PC-3 (cell line): ENCODE data around the gene KLK1. TPM values are rescaled to one million over a fixed set of nuclear protein-coding genes. Genes with fewer than 3 reads are reported as not detected.
"Not testable (repeated sequence)": the region's sequence is repeated elsewhere in the genome, so short reads cannot be mapped to it uniquely, and the experiment has no call there.

ENCODE experiments used
- ATAC-seq: fragments of 200-7000 bp; cut with Tn5 transposase; 2 replicates; pipeline ENCODE4 v1.9.1; 2020; ENCODE audit warnings: mild to moderate bottlenecking, moderate library complexity
- BruUV-seq: library from RNA; stranded (reverse); fragments of 400-500 nt; replicated peaks from 2 replicates; lab custom pipeline; 2021; lab: Mats Ljungman, UMichigan
- CTCF ChIA-PET: fragments of 300-600 bp; sonication (Branson Sonifier 250); formaldehyde crosslinking; loops from one replicate; lab custom pipeline; 2022; ENCODE audit warnings: antibody characterized with exemption; lab: Charles Lee
- POLR2A ChIA-PET: fragments of 300-600 bp; sonication (Branson Sonifier 250); formaldehyde crosslinking; loops from one replicate; lab custom pipeline; 2022; ENCODE audit warnings: antibody characterized with exemption; ENCODE audit not compliant: unreplicated experiment; lab: Charles Lee
- DNase-seq: peaks from one replicate; pipeline ENCODE4 v3.0.0-alpha.2; 2015
- H2AFZ ChIP-seq: fragments of 300-600 bp; sonication (generic); 2 replicates; pipeline ENCODE4 v1.6.0; 2016; ENCODE audit warnings: antibody characterized with exemption, low read length
- H3F3A ChIP-seq: fragments of 300-600 bp; sonication (generic); one replicate; pipeline ENCODE4 v1.6.0; 2017; ENCODE audit warnings: antibody characterized with exemption, low read length, control low read depth, mild to moderate bottlenecking; ENCODE audit not compliant: unreplicated experiment
- H3K27ac ChIP-seq: fragments of 300-600 bp; sonication (generic); 2 replicates; pipeline ENCODE4 v1.5.1; 2016; ENCODE audit warnings: mild to moderate bottlenecking, low read length
- H3K27me3 ChIP-seq: fragments of 300-600 bp; sonication (generic); 2 replicates; pipeline ENCODE4 v1.6.1; 2016; ENCODE audit warnings: low read length, mixed read lengths
- H3K36me3 ChIP-seq: fragments of 300-600 bp; sonication (generic); 2 replicates; pipeline ENCODE4 v1.6.1; 2016; ENCODE audit warnings: low read depth, mixed run types, low read length, mixed read lengths
- H3K4me1 ChIP-seq: fragments of 300-600 bp; sonication (generic); 2 replicates; pipeline ENCODE4 v1.5.1; 2016; ENCODE audit warnings: low read length; ENCODE audit not compliant: insufficient read depth
- H3K4me2 ChIP-seq: fragments of 300-600 bp; sonication (generic); 2 replicates; pipeline ENCODE4 v1.6.0; 2016; ENCODE audit warnings: low read length
- H3K4me3 ChIP-seq: fragments of 300-600 bp; sonication (generic); 2 replicates; pipeline ENCODE4 v1.5.1; 2016; ENCODE audit warnings: mild to moderate bottlenecking, low read length, mixed read lengths
- H3K79me2 ChIP-seq: fragments of 300-600 bp; sonication (generic); 2 replicates; pipeline ENCODE4 v1.6.1; 2017; ENCODE audit warnings: low read length, mixed read lengths
- H3K9ac ChIP-seq: fragments of 300-600 bp; sonication (generic); 2 replicates; pipeline ENCODE4 v1.6.0; 2016; ENCODE audit warnings: mild to moderate bottlenecking, low read length
- H3K9me2 ChIP-seq: fragments of 300-600 bp; sonication (generic); replicated peaks from 2 replicates; pipeline ENCODE4 v1.6.1; 2016; ENCODE audit warnings: mixed run types, low read length, mixed read lengths
- H3K9me3 ChIP-seq: fragments of 300-600 bp; sonication (generic); 2 replicates; pipeline ENCODE4 v1.6.1; 2016; ENCODE audit warnings: low read length, mixed read lengths
- H4K20me1 ChIP-seq: fragments of 300-600 bp; sonication (generic); 2 replicates; pipeline ENCODE4 v1.6.1; 2016; ENCODE audit warnings: low read length, mixed read lengths
- CTCF ChIP-seq: fragments of 300-600 bp; sonication (generic); conservative IDR thresholded peaks from 2 replicates; pipeline ENCODE4 v1.5.1; 2017; ENCODE audit warnings: antibody characterized with exemption, low read depth, mild to moderate bottlenecking, low read length
- EZH2 ChIP-seq: fragments of 300-600 bp; sonication (generic); IDR thresholded peaks from one replicate; pipeline ENCODE4 v1.6.1; 2017; ENCODE audit warnings: antibody characterized with exemption, mild to moderate bottlenecking, low read length; ENCODE audit not compliant: unreplicated experiment
- EZH2phosphoT487 ChIP-seq: fragments of 300-600 bp; sonication (generic); IDR thresholded peaks from 2 replicates; pipeline ENCODE4 v1.6.1; 2018; ENCODE audit warnings: mild to moderate bottlenecking, antibody characterized with exemption, low read length, borderline replicate concordance
- intact Hi-C: fragments of 100-400 bp; cut with micrococcal nuclease; formaldehyde crosslinking; loops from 2 replicates; pipeline ENCODE4 v1.9.0; 2023
- total RNA-seq: library from RNA; depleted of rRNA; stranded (reverse); fragments of >200 nt; gene quantifications from 2 replicates; pipeline ENCODE4 v1.2.3, GENCODE V29; 2014

KLK1 gene
- total RNA-seq, 1 experiment from 2014 or later = not detected

GRCh38 chr19:50784710-50785109 lies 38.9 kb downstream of the KLK1 start:
- no peak overlapping the region for H3K4me3 ChIP-seq
- no peaks in the 10 kb centered on the region for H3K36me3 ChIP-seq
- H3K9ac ChIP-seq = no peak overlapping the region
- no peak overlapping the region for H2AFZ ChIP-seq
- 0 out of 2 replicates have a peak, but pooled peaks cover 3% of the 10 kb centered on the region for H3K4me1 ChIP-seq
- ChIA-PET CTCF (interaction anchor here (0.6 to 1.9 kb wide), 2 partner anchors 137 to 263 kb away, joined by 5 read pairs; no protein-coding TSS in a partner anchor), POLR2A (no interaction called here)
- H3K9me2 ChIP-seq = no peaks in the 10 kb centered on the region
- no peaks in the 10 kb centered on the region for H4K20me1 ChIP-seq
- no peak for ATAC-seq
- peaks cover 26% of the 10 kb centered on the region for H3K27me3 ChIP-seq
- no peak overlapping the region for H3K4me2 ChIP-seq
- H3K27ac ChIP-seq = no peak overlapping the region
- intact Hi-C loops = loop anchor here (5.0 kb wide), 1 partner anchor 247 kb away; no protein-coding TSS in a partner anchor
- H3K79me2 ChIP-seq = no peaks in the 10 kb centered on the region
- H3K9me3 ChIP-seq = no peaks in the 10 kb centered on the region
- no TSS peak for BruUV-seq
- DNase-seq = no peak
- TF ChIP-seq EZH2 (no peak), CTCF (no peak), EZH2phosphoT487 (no peak)
- no peaks in the 10 kb centered on the region for H3F3A ChIP-seq

- H3F3A ChIP-seq, H3K4me3 ChIP-seq, DNase-seq, H3K4me1 ChIP-seq, H3K36me3 ChIP-seq, H4K20me1 ChIP-seq, H3K79me2 ChIP-seq, ATAC-seq, H3K4me2 ChIP-seq, H3K9me2 ChIP-seq, H3K27ac ChIP-seq, H2AFZ ChIP-seq, POLR2A ChIA-PET, BruUV-seq, H3K9me3 ChIP-seq, H3K9ac ChIP-seq: not testable (repeated sequence)
- CTCF ChIA-PET = interaction anchor here (0.6 to 1.9 kb wide), 11 partner anchors 53 to 874 kb away, joined by 3 to 14 read pairs (median 4); no protein-coding TSS in a partner anchor
- intact Hi-C loops = loop anchor here (1.0 to 5.0 kb wide), 7 partner anchors 59 to 426 kb away; no protein-coding TSS in a partner anchor
- H3K27me3 ChIP-seq = peaks cover 36% of the 10 kb centered on the region
Measured at GRCh38 chr19:50783848-50784152, 39.8 kb downstream of the KLK1 start.

DNA sequence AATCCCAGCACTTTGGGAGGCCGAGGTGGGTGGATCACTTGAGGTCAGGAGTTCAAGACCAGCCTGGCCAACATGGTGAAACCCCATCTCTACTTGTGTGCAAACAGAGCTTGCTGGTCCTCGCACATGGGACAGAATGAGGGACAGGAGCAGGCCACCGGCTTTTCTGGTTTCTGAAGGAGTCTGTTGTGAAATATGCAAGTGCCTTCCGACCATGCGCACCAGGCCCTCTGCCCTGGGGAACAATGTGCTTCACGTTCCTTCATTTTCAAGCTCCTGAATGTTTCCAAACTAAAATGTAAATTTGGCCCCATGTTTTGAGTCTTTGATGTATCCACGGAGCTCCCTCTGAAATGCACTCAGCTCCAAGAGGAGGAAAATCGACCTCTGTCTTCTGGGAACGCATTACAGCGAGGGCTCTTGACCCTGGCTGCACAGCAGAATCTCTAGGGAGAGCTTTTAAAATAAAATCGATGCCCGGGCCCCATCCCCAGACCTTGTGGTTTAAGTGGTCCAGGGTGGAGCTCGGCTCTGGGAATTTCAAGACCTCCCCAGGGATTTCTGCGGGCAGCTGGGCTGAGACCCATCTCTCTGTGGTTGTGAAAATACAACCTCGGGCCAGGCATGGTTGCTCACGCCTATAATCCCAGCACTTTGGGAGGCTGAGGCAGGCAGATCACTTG lies 42.7 kb downstream of the KLK1 start:
- no peaks in the 10 kb centered on the region for H3K36me3 ChIP-seq
- TF ChIP-seq EZH2 = no peak
- no peak for TF ChIP-seq EZH2phosphoT487
- no peak for TF ChIP-seq CTCF
- no peak overlapping the region for H2AFZ ChIP-seq
- H3K9ac ChIP-seq = no peak overlapping the region
- no peaks in the 10 kb centered on the region for H3K9me3 ChIP-seq
- DNase-seq (no peak), ATAC-seq (no peak)
- no peaks in the 10 kb centered on the region for H3K9me2 ChIP-seq
- CTCF ChIA-PET = interaction anchor here (0.5 to 1.6 kb wide), 4 partner anchors 56 to 312 kb away, joined by 3 to 13 read pairs (median 4); no protein-coding TSS in a partner anchor
- intact Hi-C loops = loop anchor here (5.0 kb wide), 1 partner anchor 244 kb away; no protein-coding TSS in a partner anchor
- H3K4me3 ChIP-seq = no peak overlapping the region
- H4K20me1 ChIP-seq = no peaks in the 10 kb centered on the region
- H3F3A ChIP-seq = no peaks in the 10 kb centered on the region
- 0 out of 2 replicates have a peak, but pooled peaks cover 3% of the 10 kb centered on the region for H3K4me1 ChIP-seq
- H3K4me2 ChIP-seq = no peak overlapping the region
- BruUV-seq = no TSS peak
- no peak overlapping the region for H3K27ac ChIP-seq
- H3K79me2 ChIP-seq = no peaks in the 10 kb centered on the region
- POLR2A ChIA-PET = no interaction called here
- peaks cover 59% of the 10 kb centered on the region for H3K27me3 ChIP-seq
